Activated effector memory CD4-positive, alpha-beta T cell treated with anti-CD3 and anti-CD28 coated beads, Interleukin-2, amount 50 U/mL, for 16 hours (primary cell): ENCODE data around the gene INTS1.

Source experiments
- DNase-seq: peaks from one replicate; pipeline ENCODE4 v3.0.0-alpha.2; 2020

The INTS1 gene

DNA sequence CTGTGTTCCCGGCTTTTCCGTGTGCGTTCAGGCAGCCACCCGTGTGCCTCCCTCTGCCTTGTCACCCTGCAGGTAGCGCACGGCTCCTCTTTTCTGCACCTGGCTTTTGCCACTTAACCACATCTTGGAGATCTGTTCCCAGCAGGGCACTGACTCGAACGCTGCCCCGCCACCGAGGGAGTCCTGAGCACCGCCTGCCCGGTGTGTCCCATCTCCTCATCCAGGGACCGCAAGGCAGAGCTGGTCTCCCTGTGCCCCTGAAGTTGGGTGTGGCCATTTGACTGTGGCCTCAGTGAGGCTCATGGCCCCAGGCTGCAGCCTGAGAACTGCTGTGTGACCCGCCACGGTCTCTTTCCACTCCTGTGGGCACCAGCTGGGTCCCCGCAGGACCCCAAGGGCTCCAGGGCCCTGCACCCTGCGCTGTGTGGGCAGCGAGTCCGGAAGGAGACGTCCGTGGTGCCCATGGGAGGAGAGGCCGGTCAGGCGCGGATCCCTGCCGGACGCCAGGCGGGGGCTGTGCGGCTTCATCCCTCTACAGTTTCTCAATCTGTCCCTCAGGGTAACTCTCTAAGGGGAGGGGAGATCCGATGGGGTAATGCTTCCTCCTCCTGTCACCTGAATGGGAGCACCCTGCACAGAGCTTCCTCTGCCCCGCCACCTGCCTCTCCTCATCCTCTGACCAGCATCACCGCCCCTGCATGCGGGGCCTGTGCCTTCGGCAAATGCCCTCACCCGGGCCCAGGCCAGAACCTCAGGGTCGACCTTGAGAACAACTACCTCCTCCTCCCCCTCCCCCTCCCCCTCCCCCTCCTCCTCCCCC is 1.8 kb upstream of the INTS1 start:
- DNase-seq, result no peak

DNA sequence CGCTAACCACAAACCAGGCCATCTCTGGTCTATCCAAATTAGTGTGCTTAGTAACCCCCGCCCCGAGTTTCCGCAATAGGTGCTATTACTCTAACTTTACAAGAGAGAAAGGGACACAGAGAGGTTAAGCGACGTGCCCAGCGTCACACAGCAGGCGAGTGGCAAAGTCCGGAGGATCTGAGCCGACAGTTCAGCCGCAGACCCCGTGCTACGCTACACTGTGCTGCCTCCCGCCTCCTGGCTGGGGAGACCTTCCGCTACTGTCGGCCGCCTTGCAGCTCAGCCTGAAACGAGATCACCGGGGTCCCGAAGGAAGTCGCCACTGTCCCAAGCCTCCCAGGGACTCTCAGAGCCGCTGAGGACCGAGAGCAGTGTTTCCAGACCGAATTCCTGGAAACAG is 799 bp downstream of the INTS1 start:
- DNase-seq, result no peak

DNA sequence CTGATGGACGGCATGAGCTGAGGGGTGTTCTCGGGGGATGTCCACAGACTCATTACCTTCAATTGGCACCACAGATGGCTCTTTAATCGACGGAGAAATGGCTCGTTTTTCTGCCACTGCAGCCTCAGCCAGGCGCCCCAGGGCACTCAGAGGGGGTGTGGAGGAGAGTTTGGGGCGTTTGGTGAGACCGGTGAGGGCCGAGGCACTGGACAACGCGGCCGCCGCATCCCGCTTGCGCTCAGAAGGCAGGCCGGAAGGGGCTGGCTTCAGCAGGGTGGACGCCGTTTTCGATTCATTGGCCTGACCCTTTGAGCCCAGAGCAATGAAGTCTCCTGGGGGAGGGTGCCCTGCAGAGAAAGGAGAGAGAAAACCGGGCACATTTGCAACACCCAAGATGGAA is 1.3 kb downstream of the INTS1 start:
- DNase-seq, result no peak

DNA sequence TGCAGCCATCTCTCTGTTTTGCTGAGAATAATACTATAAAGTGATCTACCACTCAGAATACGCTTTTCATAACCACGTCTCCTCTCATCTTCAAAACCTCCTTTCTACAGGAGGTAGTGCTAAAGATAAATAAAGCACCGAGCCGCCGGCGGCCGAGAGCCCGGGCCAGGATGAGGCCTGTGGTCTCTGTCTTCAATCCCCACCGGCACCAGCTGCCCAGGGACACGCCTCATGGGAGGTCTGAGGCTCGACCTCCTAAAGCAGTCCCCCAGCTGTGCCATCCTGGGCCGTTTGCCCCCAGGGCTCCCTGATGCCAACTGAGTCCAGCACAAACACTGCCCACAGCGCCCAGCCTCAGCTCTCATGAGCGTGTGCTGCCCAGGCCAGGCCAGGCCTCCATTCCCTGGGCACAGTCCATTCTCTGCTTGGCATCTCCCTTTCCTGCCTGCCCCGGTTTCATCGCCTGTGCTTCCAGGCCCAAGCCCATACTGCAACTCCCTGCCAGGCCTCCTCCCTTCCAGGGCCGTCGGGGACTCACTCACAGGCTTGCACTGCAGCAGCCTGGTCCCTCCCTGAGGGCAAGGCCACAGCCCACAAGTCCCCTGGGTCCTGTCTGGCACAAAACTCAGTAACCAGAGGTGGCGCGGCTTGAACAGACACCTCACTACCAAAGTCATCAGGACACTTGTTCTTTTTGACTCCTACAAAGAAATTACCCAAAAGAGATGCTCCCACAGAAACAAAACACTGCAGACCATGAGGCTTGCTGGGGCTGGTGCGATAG is 2.5 kb downstream of the INTS1 start:
- no peak for DNase-seq

DNA sequence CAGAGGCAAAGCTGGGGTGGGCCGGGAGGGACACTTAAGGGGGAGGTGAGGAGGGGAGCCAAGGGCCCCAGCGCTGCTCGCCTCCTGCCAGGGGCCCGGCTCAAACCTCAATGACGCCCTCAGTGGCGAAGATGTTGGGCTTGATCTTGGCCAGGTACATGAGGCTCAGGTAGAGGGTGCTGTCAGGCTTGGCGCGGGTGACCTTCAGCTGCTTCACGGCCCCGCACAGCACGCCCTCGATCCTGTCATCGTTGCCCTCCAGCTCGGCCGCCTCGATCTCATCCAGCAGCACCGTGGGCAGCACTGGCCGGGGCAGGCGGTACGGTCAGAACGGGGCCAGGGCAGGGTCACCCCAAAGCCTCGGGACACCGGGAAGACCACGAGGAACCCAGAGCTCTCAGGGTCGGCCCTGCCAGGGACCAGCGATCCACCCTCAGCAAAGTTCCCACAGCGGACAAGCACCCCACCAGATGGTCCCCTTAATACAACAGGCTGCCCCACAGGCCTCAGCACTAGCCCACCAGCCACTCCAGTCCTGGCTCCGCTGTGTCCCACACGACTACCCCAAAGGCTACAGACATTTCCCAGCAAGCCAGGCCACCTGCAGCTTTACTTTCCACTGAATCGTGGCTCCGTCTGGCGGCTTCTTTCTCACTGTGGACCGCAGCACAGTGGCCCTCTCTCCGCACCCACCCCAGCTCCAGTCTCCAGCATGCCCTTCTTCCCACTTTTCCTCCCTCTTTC is 4.0 kb downstream of the INTS1 start:
- DNase-seq, result no peak

DNA sequence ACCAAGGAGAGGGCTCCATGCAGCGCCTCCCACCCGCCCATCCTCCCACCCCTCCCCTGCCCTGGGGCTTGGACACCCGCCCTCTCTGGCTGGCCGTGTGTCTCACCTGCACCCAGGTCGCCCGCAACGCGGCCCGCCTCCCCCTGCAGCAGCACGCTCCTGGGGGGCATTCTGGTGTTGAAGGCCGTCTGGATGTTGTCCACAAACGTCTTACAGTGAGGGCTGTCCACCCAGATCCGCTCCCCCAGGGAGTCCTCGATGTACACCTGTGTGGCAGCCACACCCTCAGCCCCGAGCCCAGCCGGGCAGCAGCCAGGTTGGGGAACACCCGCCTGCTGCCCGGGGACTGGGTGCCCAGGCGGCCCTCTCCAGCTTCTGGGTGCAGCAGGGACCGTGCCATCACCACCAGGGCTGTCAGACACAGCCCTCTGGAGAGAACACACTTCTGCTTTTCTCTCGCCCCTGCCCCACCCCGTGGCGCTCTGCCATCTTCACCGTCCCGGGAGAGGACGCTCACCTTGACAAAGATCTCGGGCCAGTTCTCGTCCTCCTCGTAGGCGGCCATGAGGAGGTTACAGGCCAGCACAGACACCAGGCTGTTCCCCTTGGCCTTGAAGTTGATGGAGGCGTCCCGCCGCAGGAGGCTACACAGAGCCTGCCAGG is 4.7 kb downstream of the INTS1 start:
- no peak for DNase-seq

GRCh38 chr7:1498370-1499305 is 5.6 kb downstream of the INTS1 start:
- no peak for DNase-seq

DNA sequence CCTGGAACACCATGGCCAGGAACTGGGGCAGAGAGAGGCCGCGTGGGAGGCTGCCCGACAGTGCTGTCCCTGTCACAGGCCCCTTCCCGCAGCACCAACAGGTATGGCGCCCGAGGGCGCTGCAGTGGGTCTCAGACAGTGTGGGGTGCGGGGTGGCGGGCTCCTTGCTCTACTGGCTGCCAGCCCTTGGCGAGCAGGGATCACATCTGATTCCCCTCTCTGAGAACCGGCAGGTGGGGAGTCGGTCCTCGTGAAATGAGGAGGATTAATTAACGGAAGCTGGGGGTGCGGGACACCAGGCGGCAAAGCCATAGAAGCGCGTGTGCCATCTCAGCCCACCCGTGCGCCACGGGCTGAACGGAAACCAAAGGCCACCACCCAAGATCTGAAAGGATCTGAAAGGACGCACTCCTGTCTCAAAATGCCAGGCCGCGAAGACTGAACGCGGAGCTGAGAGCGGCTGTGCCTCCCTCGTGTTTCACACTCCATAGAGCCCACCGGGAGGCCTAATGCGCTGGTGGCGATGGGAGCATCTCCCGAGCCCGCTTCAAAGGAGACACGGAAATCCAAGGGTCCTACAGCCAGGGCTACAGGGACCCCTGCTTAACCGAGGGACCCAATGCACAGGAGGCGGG is 6.8 kb downstream of the INTS1 start:
- no peak for DNase-seq

- no peak for DNase-seq
These were observed 7.5 kb downstream of the INTS1 start for GRCh38 chr7:1496531-1497292.

GRCh38 chr7:1495564-1496242 is 8.5 kb downstream of the INTS1 start:
- DNase-seq, result no peak

DNA sequence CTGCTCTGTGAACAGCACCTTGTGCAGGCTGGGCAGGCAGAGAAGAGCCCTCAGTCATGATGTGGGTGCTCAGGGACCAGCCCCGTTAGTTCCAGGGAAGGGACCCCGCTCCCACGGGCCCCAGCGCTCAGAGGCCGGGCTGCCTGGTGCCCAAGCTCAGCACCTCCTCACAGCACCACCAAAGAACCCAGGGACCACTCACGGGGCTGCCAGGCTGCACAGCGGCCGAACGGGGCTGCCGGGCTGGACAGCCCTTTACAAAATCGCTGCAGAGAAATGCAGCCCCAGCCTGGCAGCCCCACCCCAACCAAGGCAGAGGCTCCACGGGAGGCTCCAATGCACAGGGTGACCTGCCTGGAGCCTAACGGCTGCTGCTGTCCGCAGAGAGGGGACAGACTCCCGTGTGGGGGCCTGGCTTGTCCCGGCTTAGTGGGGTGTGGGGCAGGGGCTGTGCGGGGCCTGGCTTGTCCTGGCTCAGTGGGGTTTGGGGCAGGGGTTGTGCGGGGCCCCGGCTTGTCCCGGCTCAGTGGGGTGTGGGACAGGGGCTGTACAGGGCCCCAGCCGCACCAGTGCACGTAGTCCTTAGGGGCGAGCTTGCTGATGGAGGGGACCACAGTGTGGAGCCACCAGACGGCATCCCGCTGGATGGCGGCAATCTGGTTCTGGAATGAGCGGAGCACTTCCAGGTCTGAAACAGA is 9.2 kb downstream of the INTS1 start:
- DNase-seq, result no peak

GRCh38 chr7:1494447-1494846 is 9.7 kb downstream of the INTS1 start:
- no peak for DNase-seq

GRCh38 chr7:1493571-1493970 is 10.6 kb downstream of the INTS1 start:
- no peak for DNase-seq

DNA sequence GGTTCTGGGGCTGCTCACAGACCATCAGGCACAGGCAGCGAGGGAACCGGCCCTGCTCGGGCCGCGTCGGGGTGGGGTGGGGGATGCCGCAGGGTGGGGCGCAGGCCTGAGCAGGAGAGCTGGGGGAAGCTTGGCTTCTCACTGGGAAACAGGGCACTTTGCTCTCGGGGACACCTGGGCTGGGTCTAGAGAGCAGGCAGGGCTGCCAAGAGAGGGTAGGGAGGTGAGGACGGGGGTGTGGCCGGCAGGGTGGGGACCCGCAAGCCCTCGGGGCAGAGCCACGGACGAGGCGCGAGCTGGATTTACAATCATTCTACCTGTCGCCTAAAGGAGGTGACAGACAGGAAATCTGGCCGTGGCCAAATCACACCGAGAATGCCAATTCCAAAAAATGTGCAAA is 11.1 kb downstream of the INTS1 start:
- DNase-seq, result no peak

GRCh38 chr7:1492640-1493039 is 11.5 kb downstream of the INTS1 start:
- DNase-seq, result no peak

DNA sequence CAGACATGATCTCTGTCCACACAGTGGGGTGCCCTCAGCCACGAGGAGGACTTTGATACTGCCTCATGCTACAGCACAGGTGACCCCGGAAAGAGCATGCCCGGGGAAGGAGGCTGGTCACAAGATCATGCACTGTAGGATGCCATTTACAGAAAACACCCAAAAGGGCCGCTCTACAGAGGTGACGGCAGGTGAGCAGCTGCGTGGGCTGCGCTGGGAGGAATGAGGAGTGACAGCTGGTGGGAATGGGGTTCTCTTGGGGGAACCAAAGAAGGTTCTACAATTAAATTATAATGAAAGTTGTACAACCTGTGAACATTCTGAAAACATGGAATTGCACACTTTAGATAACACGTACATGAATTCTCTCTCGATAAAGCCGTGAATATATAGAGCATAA is 12.0 kb downstream of the INTS1 start:
- DNase-seq, result no peak

- DNase-seq, result no peak
These were observed 13.4 kb downstream of the INTS1 start for GRCh38 chr7:1490837-1491236.

DNA sequence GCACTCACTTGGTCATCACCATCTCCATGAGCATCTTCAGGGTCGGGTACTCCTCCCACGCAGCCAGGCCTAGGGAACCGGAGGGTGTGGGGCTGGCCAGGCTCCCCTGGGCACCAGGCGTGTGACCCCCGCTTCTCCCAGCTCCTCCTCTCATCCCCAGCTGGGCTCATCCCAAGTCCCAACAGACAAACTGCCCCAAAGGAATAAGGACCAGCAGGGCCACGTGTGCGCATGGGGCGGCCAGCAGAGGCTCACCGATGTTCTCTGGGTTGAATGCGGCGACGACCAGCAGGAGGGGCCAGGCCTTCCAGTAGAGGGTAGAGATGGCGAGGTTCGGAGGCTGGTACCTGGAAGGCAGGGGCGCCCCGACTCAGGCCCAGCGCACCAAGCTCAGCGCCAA is 14.9 kb downstream of the INTS1 start:
- DNase-seq, result no peak

- no peak for DNase-seq
These were observed 16.2 kb downstream of the INTS1 start for GRCh38 chr7:1488016-1488415.
